IMR-90 (cell line): ENCODE measurements around the gene INPP5A.

Experiments
- CHD1 ChIP-seq: IDR thresholded peaks from 2 replicates; pipeline ENCODE4 v1.6.1; 2012; ENCODE audit warnings: low read depth, low read length, improper control_type of control experiment
- MXI1 ChIP-seq: IDR thresholded peaks from 2 replicates; pipeline ENCODE4 v1.6.1; 2012; ENCODE audit warnings: low read depth, mild to moderate bottlenecking, low read length, moderate library complexity, borderline replicate concordance
- POLR2A ChIP-seq: IDR thresholded peaks from 2 replicates; pipeline ENCODE4 v1.6.1; 2012; ENCODE audit warnings: mild to moderate bottlenecking, low read depth, low read length
- TF ChIP-seq, protein P1 (sequence below): conservative IDR thresholded peaks from 2 replicates; pipeline ENCODE4 v1.5.1; 2012; ENCODE audit warnings: mild to moderate bottlenecking, low read depth, low read length, improper control_type of control experiment

DNA sequence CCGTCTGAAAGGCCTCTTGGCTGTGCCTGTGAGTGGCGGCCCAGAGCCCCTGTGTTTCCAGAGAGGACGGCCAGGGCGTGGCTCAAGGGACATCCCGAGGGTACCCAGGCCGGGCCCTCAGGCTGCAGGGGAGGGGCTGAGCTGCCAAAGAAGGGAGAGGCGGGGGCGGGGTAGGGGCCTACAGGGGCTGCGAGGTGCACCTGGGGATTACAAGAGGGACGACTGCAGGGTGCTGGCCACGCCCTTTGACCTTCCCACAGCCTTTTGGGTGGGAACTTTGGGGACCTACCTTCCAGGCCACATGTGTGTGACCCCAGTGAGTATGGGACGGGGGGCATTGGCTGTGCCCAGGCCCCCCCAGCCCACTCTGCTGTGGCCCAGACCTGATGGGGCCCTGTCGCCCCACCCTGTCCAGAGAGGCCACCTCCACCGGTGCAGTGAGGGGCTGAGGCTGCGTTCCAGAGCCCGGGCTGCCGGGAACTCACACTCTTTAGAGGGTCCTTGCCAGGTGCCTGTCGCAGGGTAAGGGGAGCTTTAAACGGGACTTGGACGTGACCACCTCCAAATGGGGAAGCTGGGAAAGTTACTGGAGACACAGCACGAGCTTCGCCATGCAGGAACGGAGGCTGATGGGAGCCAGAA is 267.3 kb downstream of the INPP5A start:
- TF ChIP-seq, protein P1, sequence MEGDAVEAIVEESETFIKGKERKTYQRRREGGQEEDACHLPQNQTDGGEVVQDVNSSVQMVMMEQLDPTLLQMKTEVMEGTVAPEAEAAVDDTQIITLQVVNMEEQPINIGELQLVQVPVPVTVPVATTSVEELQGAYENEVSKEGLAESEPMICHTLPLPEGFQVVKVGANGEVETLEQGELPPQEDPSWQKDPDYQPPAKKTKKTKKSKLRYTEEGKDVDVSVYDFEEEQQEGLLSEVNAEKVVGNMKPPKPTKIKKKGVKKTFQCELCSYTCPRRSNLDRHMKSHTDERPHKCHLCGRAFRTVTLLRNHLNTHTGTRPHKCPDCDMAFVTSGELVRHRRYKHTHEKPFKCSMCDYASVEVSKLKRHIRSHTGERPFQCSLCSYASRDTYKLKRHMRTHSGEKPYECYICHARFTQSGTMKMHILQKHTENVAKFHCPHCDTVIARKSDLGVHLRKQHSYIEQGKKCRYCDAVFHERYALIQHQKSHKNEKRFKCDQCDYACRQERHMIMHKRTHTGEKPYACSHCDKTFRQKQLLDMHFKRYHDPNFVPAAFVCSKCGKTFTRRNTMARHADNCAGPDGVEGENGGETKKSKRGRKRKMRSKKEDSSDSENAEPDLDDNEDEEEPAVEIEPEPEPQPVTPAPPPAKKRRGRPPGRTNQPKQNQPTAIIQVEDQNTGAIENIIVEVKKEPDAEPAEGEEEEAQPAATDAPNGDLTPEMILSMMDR, result no peak
- TF ChIP-seq CHD1 (no peak), MXI1 (no peak), POLR2A (no peak)
